GM10266 (cell line): Measurements from ENCODE around the gene RBM23.

Experiments
- DNase-seq: peaks from one replicate; pipeline ENCODE4 v3.0.0; 2012; ENCODE audit errors: extremely low spot score
- TF ChIP-seq, protein P1 (sequence below): IDR thresholded peaks from 2 replicates; pipeline ENCODE4 v1.5.1; 2012; ENCODE audit warnings: mild to moderate bottlenecking, low read depth; ENCODE audit not compliant: control insufficient read depth, insufficient read depth; ENCODE audit errors: missing control alignments

RBM23 gene

DNA sequence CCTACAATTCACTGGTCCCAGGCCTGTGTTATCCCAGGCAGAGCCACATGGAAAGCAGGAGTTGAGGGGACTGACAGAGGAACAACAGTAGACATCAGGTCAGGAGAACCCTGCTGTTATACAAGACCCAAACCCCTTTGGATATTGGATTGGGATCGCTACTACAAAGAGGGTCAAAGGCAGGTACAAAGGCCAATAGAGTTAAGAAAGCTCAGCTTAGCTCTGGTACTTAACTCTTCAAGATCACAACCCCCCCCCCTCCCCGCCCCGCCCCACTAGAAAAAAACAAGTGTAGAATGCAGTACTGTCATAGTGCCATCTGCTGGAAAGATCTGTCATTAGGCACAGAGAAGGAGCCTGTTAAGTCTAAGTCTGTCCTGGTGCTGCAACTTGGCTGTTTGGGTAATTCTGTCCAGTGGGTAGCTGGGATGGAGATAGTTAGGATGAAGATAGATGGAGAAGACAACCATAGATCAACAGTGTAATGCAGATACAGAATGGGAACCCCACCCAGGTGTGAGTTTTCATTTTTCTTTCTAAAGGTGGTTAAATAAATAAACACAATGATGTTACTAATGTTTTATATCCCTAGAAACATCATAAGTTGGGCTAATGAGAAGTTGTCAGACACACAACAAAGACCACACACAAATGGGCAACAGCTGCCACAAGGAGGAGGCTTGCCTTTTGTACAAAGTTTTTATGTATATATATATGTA lies 18.7 kb downstream of the RBM23 start:
- TF ChIP-seq, protein P1, sequence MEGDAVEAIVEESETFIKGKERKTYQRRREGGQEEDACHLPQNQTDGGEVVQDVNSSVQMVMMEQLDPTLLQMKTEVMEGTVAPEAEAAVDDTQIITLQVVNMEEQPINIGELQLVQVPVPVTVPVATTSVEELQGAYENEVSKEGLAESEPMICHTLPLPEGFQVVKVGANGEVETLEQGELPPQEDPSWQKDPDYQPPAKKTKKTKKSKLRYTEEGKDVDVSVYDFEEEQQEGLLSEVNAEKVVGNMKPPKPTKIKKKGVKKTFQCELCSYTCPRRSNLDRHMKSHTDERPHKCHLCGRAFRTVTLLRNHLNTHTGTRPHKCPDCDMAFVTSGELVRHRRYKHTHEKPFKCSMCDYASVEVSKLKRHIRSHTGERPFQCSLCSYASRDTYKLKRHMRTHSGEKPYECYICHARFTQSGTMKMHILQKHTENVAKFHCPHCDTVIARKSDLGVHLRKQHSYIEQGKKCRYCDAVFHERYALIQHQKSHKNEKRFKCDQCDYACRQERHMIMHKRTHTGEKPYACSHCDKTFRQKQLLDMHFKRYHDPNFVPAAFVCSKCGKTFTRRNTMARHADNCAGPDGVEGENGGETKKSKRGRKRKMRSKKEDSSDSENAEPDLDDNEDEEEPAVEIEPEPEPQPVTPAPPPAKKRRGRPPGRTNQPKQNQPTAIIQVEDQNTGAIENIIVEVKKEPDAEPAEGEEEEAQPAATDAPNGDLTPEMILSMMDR = peak; percentile 63
- peak; percentile 58 for DNase-seq

DNA sequence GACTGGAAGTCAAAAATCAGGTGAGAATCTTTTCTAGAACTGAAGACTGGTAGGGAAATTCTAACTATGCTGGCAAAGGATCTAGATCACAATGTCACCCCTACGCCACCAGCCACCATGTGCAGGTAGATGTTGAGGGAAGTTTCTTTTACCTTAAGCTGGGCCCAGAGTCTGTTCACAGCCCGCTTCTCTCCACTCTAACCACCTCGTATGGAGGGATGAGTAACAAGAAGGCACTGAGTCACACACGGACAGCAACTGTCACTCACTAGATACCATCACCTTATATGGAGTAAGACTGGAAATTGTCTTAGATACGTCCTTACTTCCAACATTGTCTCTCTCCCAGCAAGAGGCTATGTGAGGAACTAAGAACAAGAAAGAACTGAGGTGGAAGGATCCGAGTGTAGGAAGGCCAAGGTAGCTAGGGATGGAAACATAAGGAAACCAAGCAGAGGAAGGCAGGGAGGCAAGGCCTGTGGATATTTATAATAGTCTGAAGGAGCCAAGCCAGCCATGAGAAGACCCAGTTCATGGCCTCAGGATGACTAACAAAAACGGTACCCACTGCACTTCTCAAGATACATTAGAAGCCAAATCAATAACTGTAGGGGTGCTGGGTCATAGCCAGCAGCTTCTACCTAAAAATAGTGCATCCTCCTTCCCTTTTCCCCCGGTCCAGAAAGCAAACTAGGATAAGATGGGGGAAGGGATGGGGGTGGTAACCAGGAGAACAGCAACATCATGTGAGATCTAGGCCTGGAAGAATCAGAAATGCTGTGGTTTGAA lies 20.5 kb downstream of the RBM23 start:
- TF ChIP-seq, protein P1 = no peak
- no peak for DNase-seq

DNA sequence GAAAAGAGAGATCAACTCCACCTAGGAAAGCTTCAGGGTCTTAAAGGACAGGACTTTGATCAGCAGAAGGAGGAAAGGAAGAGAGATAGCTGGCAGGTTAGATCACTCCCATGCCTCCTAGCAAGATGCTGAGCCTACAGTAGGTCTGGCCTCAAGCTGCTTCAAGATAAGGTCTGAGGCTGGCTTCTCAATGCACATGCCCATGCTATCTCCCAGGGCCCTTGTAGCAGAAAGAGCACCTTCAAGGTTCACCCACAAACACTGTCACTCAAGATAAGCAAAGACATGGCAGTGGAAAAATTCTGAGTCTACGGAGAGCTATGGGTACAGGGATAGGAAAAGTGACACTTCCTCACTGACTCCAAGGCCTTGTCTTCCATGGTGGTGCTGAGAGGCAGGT lies 21.6 kb downstream of the RBM23 start:
- TF ChIP-seq, protein P1 = no peak
- no peak for DNase-seq

DNA sequence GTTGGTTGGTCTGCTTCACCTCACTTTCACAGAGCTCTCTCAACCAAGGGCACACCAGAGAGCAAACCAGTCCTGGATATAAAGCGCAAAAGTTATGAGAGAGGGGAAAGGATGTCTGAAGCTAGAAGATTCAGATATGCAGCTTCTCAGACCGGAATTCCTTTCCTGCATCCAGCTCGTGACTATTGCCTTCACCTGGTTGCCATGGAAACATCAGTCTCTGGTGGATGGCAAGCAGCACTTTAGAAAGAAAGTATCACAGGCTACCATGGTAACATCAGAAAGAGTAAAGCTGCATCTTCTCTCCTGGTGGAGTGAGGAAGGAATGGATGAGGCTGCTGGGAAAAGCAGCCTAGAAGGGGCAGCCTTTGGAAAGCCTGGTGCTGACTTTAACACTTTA lies 22.2 kb downstream of the RBM23 start:
- TF ChIP-seq, protein P1 = no peak
- DNase-seq = no peak

DNA sequence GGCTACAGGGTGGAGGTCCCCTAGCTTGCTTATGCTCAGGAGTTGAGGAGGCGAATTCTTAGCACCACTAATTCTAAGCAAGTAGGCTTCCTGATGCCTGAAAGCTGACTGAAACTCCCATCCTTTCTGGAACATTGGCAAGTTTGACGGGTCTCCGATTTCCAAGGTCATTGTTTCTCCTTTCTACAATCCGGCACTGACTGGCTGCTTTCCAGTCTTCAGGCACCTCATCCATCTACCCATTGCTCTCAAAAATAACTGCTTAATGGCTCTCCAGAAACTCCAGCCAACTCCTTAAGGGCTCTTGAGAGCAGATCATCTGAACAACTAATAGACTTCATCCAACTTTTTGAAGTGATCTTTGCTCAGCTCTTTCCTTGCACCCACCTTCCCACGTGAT lies 22.6 kb downstream of the RBM23 start:
- DNase-seq = no peak
- TF ChIP-seq, protein P1 = no peak

DNA sequence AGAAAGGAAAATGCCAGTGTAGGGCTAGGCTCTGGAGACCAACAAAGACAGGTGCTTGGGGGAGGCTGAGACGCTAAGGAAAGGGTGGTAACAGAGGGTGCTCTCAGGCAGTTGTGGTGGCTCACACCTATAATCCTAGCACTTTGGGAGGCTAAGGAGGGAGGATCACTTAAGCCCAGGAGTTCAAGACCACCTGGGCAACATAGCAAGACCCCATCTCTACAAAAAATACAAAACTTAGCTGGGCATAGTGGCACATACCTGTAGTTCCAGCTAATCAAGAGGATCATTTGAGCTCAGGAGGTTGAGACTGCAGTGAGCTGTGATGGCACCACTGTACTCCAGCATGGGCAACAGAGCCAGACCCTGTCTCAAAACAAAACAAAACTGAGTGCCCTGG lies 23.5 kb downstream of the RBM23 start:
- TF ChIP-seq, protein P1 = no peak
- no peak for DNase-seq

DNA sequence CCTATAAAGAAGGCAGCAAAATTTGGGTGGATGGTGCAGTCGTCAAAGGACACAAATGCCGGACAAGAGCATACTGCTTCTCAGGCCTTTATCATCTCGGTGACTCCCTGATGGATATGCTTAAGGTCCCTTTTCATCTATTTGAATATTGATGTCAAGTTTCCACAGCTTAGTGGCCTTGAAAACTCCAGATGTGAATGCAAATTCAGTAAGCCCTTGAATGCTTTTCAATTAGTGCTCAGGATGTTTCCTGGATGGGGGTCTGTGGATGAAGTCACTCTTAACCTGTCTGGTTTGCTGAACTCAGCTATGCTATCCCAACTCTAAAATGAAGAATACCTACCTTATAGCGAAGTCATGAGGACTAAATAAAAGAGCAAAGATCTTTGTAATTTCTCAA lies 25.2 kb downstream of the RBM23 start:
- TF ChIP-seq, protein P1 = no peak
- no peak for DNase-seq
